NCI-H345 treated with DMSO at 0.1 percent for 48 hours (cell line): ENCODE data around the gene TTC16.

Experiments
- DNase-seq: peaks from one replicate; lab custom pipeline; 2025; ENCODE audit not compliant: unreplicated experiment; lab: John Stamatoyannopoulos, UW

TTC16 gene

GRCh38 chr9:127716412-127716811, 533 bp downstream of the TTC16 start:
- no peak for DNase-seq

GRCh38 chr9:127717766-127718165, 1.9 kb downstream of the TTC16 start:
- DNase-seq: no peak

- no peak for DNase-seq
Measured at GRCh38 chr9:127720031-127720864, 4.4 kb downstream of the TTC16 start.

GRCh38 chr9:127720865-127721227, 5.0 kb downstream of the TTC16 start:
- no peak for DNase-seq

GRCh38 chr9:127721391-127721821, 5.5 kb downstream of the TTC16 start:
- no peak for DNase-seq

- no peak for DNase-seq
Measured at GRCh38 chr9:127722055-127722745, 6.3 kb downstream of the TTC16 start.

GRCh38 chr9:127723013-127723412, 7.1 kb downstream of the TTC16 start:
- DNase-seq: no peak

GRCh38 chr9:127723444-127723843, 7.6 kb downstream of the TTC16 start:
- no peak for DNase-seq

- no peak for DNase-seq
Measured at GRCh38 chr9:127724012-127724411, 8.1 kb downstream of the TTC16 start.

GRCh38 chr9:127726871-127727270, 11.0 kb downstream of the TTC16 start:
- no peak for DNase-seq

- DNase-seq: no peak
Measured at GRCh38 chr9:127728808-127729207, 12.9 kb downstream of the TTC16 start.

- DNase-seq: no peak
Measured at GRCh38 chr9:127729522-127730256, 13.8 kb downstream of the TTC16 start.

GRCh38 chr9:127730262-127730661, 14.4 kb downstream of the TTC16 start:
- DNase-seq: no peak

GRCh38 chr9:127730799-127731410, 15.0 kb downstream of the TTC16 start:
- DNase-seq: no peak

GRCh38 chr9:127731938-127732337, 16.1 kb downstream of the TTC16 start:
- no peak for DNase-seq

GRCh38 chr9:127732444-127732843, 16.6 kb downstream of the TTC16 start:
- no peak for DNase-seq

- DNase-seq: no peak
Measured at GRCh38 chr9:127733614-127734013, 17.7 kb downstream of the TTC16 start.

- no peak for DNase-seq
Measured at GRCh38 chr9:127734247-127734746, 18.4 kb downstream of the TTC16 start.

- DNase-seq: peak; percentile 93
Measured at GRCh38 chr9:127734747-127735529, 19.1 kb downstream of the TTC16 start, which contains the start of gene TOR2A. TSS of gene TOR2A (minus strand) at chr9:127735294. CDS start at chr9:127735270, 24 bp downstream.

- DNase-seq: no peak
Measured at GRCh38 chr9:127735530-127736185, 19.8 kb downstream of the TTC16 start.
